ENCODE measurements around the gene HS3ST1.

Gene HS3ST1

GRCh38 chr4:11428231-11428898 is at the start of gene HS3ST1:
TSS of gene HS3ST1 (minus strand) at chr4:11428894. CDS start at chr4:11400005, 28,889 bp downstream.
- H3K4me3 ChIP-seq (ENCODE audit: low read depth, low read length): no peak within 1 kb of the TSS
- ChIA-PET POLR2A (no interaction called here), CTCF (no interaction called here)
- TF ChIP-seq CTCF (IDR thresholded peaks at IDR 0.05; ENCODE audit: insufficient read depth, low read length, missing control alignments): no peak
- DNase-seq (ENCODE audit: low read depth, low spot score): no peak

GRCh38 chr4:11475871-11476270 is 47.2 kb upstream of the HS3ST1 start:
- no peak overlapping the region for H3K4me3 ChIP-seq (ENCODE audit: low read depth, low read length)
- TF ChIP-seq CTCF (IDR thresholded peaks at IDR 0.05; ENCODE audit: insufficient read depth, low read length, missing control alignments): no peak
- ChIA-PET POLR2A (no interaction called here), CTCF (no interaction called here)
- DNase-seq (ENCODE audit: low read depth, low spot score): no peak

GRCh38 chr4:11474146-11474545 is 45.5 kb upstream of the HS3ST1 start:
- no peak for DNase-seq (ENCODE audit: low read depth, low spot score)
- no peak for TF ChIP-seq CTCF (IDR thresholded peaks at IDR 0.05; ENCODE audit: insufficient read depth, low read length, missing control alignments)
- ChIA-PET CTCF (no interaction called here), POLR2A (no interaction called here)
- H3K4me3 ChIP-seq (ENCODE audit: low read depth, low read length): no peak overlapping the region

- CTCF ChIA-PET: no interaction called here
- POLR2A ChIA-PET: no interaction called here
- no peak overlapping the region for H3K4me3 ChIP-seq (ENCODE audit: low read depth, low read length)
- DNase-seq (ENCODE audit: low read depth, low spot score): no peak
- TF ChIP-seq CTCF (IDR thresholded peaks at IDR 0.05; ENCODE audit: insufficient read depth, low read length, missing control alignments): no peak
Observed at GRCh38 chr4:11472535-11472934, 43.8 kb upstream of the HS3ST1 start.

- TF ChIP-seq CTCF (IDR thresholded peaks at IDR 0.05; ENCODE audit: insufficient read depth, low read length, missing control alignments): no peak
- no peak for DNase-seq (ENCODE audit: low read depth, low spot score)
- no peak overlapping the region for H3K4me3 ChIP-seq (ENCODE audit: low read depth, low read length)
- CTCF ChIA-PET: no interaction called here
- POLR2A ChIA-PET: no interaction called here
Observed at GRCh38 chr4:11471618-11472017, 42.9 kb upstream of the HS3ST1 start.

- ChIA-PET POLR2A (no interaction called here), CTCF (no interaction called here)
- no peak overlapping the region for H3K4me3 ChIP-seq (ENCODE audit: low read depth, low read length)
- no peak for TF ChIP-seq CTCF (IDR thresholded peaks at IDR 0.05; ENCODE audit: insufficient read depth, low read length, missing control alignments)
- DNase-seq (ENCODE audit: low read depth, low spot score): no peak
Observed at GRCh38 chr4:11471046-11471441, 42.4 kb upstream of the HS3ST1 start.
